BE2C (cell line): ENCODE measurements around the gene TBC1D12.

Experiments used
- DNase-seq: peaks from one replicate; pipeline ENCODE4 v3.0.0-alpha.2; 2020
- H3K27me3 ChIP-seq: fragments of 250-450 bp; sonication (Bioruptor Pico); 2 replicates; pipeline ENCODE4 v1.5.1; 2020; ENCODE audit warnings: mild to moderate bottlenecking
- H3K36me3 ChIP-seq: fragments of 250-450 bp; sonication (Bioruptor Pico); 2 replicates; pipeline ENCODE4 v1.5.1; 2020; ENCODE audit warnings: mild to moderate bottlenecking
- H3K4me1 ChIP-seq: fragments of 250-450 bp; sonication (Bioruptor Pico); 2 replicates; pipeline ENCODE4 v1.5.1; 2020
- H3K4me3 ChIP-seq: 2 replicates; pipeline ENCODE4 v1.5.1; 2011; ENCODE audit warnings: low read depth, low read length
- H3K9me3 ChIP-seq: fragments of 250-450 bp; sonication (Bioruptor Pico); 2 replicates; pipeline ENCODE4 v1.5.1; 2020
- TF ChIP-seq, protein P1 (sequence below): IDR thresholded peaks from 2 replicates; pipeline ENCODE4 v1.5.1; 2012; ENCODE audit warnings: mild to moderate bottlenecking, low read depth, low read length

TBC1D12 gene

DNA sequence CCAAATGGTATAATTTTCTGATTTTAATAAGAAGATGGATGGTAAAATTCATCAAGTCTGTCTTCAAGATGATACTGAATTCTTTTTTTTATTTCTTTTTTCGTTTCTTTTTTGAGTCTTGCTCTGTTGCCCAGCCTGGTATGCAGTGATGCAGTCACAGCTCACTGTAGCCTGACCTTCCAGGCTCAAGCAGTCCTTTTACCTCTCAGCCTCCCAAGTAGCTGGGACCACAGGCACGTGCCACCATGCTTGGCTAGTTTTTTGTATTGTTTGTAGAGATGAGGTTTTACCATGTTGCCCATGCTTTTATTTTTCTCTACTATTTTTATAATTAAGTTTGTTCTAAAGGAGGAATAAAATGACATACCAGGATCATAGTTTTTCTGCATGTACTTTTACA is 91.1 kb downstream of the TBC1D12 start:
- no peaks in the 10 kb centered on the region for H3K27me3 ChIP-seq
- no peaks in the 10 kb centered on the region for H3K36me3 ChIP-seq
- DNase-seq = no peak
- H3K9me3 ChIP-seq = no peaks in the 10 kb centered on the region
- no peaks in the 10 kb centered on the region for H3K4me1 ChIP-seq
- no peak overlapping the region for H3K4me3 ChIP-seq
- TF ChIP-seq, protein P1, sequence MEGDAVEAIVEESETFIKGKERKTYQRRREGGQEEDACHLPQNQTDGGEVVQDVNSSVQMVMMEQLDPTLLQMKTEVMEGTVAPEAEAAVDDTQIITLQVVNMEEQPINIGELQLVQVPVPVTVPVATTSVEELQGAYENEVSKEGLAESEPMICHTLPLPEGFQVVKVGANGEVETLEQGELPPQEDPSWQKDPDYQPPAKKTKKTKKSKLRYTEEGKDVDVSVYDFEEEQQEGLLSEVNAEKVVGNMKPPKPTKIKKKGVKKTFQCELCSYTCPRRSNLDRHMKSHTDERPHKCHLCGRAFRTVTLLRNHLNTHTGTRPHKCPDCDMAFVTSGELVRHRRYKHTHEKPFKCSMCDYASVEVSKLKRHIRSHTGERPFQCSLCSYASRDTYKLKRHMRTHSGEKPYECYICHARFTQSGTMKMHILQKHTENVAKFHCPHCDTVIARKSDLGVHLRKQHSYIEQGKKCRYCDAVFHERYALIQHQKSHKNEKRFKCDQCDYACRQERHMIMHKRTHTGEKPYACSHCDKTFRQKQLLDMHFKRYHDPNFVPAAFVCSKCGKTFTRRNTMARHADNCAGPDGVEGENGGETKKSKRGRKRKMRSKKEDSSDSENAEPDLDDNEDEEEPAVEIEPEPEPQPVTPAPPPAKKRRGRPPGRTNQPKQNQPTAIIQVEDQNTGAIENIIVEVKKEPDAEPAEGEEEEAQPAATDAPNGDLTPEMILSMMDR = no peak

- H3K4me3 ChIP-seq = no peak overlapping the region
- TF ChIP-seq, protein P1 = no peak
- no peaks in the 10 kb centered on the region for H3K27me3 ChIP-seq
- H3K9me3 ChIP-seq = no peaks in the 10 kb centered on the region
- DNase-seq = no peak
- H3K36me3 ChIP-seq = no peaks in the 10 kb centered on the region
- H3K4me1 ChIP-seq = no peaks in the 10 kb centered on the region
Observed at GRCh38 chr10:94496010-94496409, 93.7 kb downstream of the TBC1D12 start.

GRCh38 chr10:94496646-94497045 is 94.3 kb downstream of the TBC1D12 start:
- Histone ChIP-seq H3K36me3 (no peaks in the 10 kb centered on the region), H3K27me3 (no peaks in the 10 kb centered on the region), H3K9me3 (no peaks in the 10 kb centered on the region), H3K4me1 (no peaks in the 10 kb centered on the region), H3K4me3 (no peak overlapping the region)
- no peak for DNase-seq
- TF ChIP-seq, protein P1 = no peak

GRCh38 chr10:94500063-94500462 is 97.7 kb downstream of the TBC1D12 start:
- no peaks in the 10 kb centered on the region for H3K27me3 ChIP-seq
- no peaks in the 10 kb centered on the region for H3K4me1 ChIP-seq
- TF ChIP-seq, protein P1 = peak; percentile 70
- no peak overlapping the region for H3K4me3 ChIP-seq
- DNase-seq = peak; percentile 17
- H3K9me3 ChIP-seq = no peaks in the 10 kb centered on the region
- H3K36me3 ChIP-seq = no peaks in the 10 kb centered on the region

DNA sequence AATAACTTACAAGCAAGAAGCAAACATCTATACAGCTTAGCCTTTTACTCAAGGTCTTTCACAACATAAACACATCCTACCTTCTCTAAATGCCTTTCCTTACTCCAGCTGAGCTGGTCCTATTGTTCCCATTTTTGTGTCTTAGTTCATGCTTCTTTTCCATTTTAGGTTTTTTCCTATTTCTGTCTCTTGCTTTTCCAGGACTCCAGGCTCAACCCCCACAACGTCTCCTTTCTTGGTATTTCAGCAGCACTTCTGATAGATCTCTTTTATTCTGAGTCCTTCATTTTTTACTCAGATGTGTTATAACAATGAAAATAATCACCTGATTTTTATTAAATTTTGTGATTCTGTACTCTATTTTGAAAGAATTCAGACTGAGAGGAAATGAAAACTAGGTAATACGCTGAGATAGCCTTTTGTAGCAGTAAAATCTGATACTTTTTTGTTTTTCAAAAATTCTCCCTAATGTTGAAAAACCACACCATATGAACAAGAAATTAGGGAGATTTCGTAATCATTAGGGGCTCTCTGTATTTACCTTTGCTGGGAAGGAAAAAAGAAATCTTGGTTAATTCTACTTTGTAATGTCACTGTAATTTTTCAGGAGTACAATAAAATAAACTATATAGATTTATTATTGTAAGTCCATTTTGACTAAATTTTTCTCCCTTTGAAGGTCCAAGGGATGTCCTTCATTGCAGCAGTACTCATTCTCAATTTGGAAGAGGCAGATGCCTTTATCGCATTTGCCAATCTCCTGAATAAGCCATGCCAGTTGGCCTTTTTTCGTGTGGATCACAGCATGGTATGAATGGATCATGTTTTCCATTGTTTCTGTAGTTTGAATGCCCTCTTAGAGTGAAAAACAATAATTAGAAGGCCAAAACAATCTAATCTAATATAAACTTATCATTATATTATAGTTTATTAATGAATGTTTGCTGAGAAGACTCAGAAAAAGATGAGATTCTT is 119.2 kb downstream of the TBC1D12 start:
- no peaks in the 10 kb centered on the region for H3K4me1 ChIP-seq
- TF ChIP-seq, protein P1 = no peak
- H3K4me3 ChIP-seq = no peak overlapping the region
- no peak for DNase-seq
- H3K27me3 ChIP-seq = no peaks in the 10 kb centered on the region
- H3K36me3 ChIP-seq = no peaks in the 10 kb centered on the region
- H3K9me3 ChIP-seq = no peaks in the 10 kb centered on the region

DNA sequence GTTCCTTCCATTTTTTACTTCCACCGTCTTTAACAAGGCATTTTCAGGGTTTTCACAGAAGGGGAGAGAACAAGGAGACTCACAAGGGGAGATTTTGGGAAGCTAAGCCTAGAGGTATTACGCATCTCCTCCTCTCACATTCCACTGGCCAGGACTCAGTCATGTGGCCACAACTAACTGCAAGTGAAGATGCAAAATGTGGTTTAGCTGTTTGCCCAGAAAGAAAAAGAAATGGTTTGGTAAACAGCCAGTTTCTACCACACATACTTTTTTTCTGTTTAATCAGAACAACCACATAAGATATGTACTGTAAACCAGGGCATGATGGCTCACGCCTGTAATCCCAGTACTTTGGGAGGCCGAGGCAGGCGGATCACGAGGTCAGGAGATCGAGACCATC is 121.8 kb downstream of the TBC1D12 start:
- DNase-seq = no peak
- H3K4me1 ChIP-seq = no peaks in the 10 kb centered on the region
- no peaks in the 10 kb centered on the region for H3K27me3 ChIP-seq
- TF ChIP-seq, protein P1 = no peak
- H3K9me3 ChIP-seq = no peaks in the 10 kb centered on the region
- no peaks in the 10 kb centered on the region for H3K36me3 ChIP-seq
- H3K4me3 ChIP-seq = no peak overlapping the region
